Measurements from ENCODE around the gene NTSR1. TPM values are rescaled to one million over a fixed set of nuclear protein-coding genes. Genes with fewer than 3 reads are reported as not detected.

Gene NTSR1
- total RNA-seq, 1 experiment from 2014 or later = 0.40 TPM

GRCh38 chr20:62784497-62784896, 75.9 kb downstream of the NTSR1 start:
- Histone ChIP-seq H3K9me3 (no peaks in the 10 kb centered on the region), H3K27me3 (no peaks in the 10 kb centered on the region), H3K4me3 (no peak overlapping the region), H3K36me3 (no peaks in the 10 kb centered on the region)
- no peak for DNase-seq

- Histone ChIP-seq H3K36me3 (no peaks in the 10 kb centered on the region), H3K27me3 (no peaks in the 10 kb centered on the region), H3K9me3 (no peaks in the 10 kb centered on the region), H3K4me3 (no peak overlapping the region)
- DNase-seq = no peak
These were observed 76.8 kb downstream of the NTSR1 start for GRCh38 chr20:62785393-62785792.

- Histone ChIP-seq H3K9me3 (no peaks in the 10 kb centered on the region), H3K4me3 (no peak overlapping the region), H3K36me3 (no peaks in the 10 kb centered on the region), H3K27me3 (no peaks in the 10 kb centered on the region)
- no peak for DNase-seq
These were observed 77.5 kb downstream of the NTSR1 start for GRCh38 chr20:62786157-62786556.

GRCh38 chr20:62787321-62787720, 78.7 kb downstream of the NTSR1 start:
- DNase-seq = no peak
- Histone ChIP-seq H3K27me3 (no peaks in the 10 kb centered on the region), H3K36me3 (no peaks in the 10 kb centered on the region), H3K4me3 (no peak overlapping the region), H3K9me3 (no peaks in the 10 kb centered on the region)

- DNase-seq = no peak
- H3K36me3 ChIP-seq = no peaks in the 10 kb centered on the region
- H3K4me3 ChIP-seq = no peak overlapping the region
- H3K9me3 ChIP-seq = no peaks in the 10 kb centered on the region
- no peaks in the 10 kb centered on the region for H3K27me3 ChIP-seq
These were observed 79.2 kb downstream of the NTSR1 start for GRCh38 chr20:62787866-62788265.

- H3K27me3 ChIP-seq = no peaks in the 10 kb centered on the region
- H3K9me3 ChIP-seq = no peaks in the 10 kb centered on the region
- H3K4me3 ChIP-seq = no peak overlapping the region
- DNase-seq = no peak
- no peaks in the 10 kb centered on the region for H3K36me3 ChIP-seq
These were observed 80.0 kb downstream of the NTSR1 start for GRCh38 chr20:62788607-62789006.

- no peaks in the 10 kb centered on the region for H3K27me3 ChIP-seq
- no peak for DNase-seq
- no peak overlapping the region for H3K4me3 ChIP-seq
- H3K9me3 ChIP-seq = no peaks in the 10 kb centered on the region
- H3K36me3 ChIP-seq = no peaks in the 10 kb centered on the region
These were observed 81.4 kb downstream of the NTSR1 start for GRCh38 chr20:62790075-62790474.

GRCh38 chr20:62791301-62792181, 82.9 kb downstream of the NTSR1 start:
- no peaks in the 10 kb centered on the region for H3K27me3 ChIP-seq
- DNase-seq = peak; percentile 90
- no peaks in the 10 kb centered on the region for H3K36me3 ChIP-seq
- H3K9me3 ChIP-seq = no peaks in the 10 kb centered on the region
- no peak overlapping the region for H3K4me3 ChIP-seq

GRCh38 chr20:62792182-62792939, 83.7 kb downstream of the NTSR1 start:
- peaks cover 3% of the 10 kb centered on the region for H3K36me3 ChIP-seq
- no peaks in the 10 kb centered on the region for H3K27me3 ChIP-seq
- DNase-seq = no peak
- H3K9me3 ChIP-seq = no peaks in the 10 kb centered on the region
- no peak overlapping the region for H3K4me3 ChIP-seq

- Histone ChIP-seq H3K27me3 (no peaks in the 10 kb centered on the region), H3K36me3 (peaks cover 11% of the 10 kb centered on the region), H3K9me3 (no peaks in the 10 kb centered on the region), H3K4me3 (no peak overlapping the region)
- DNase-seq = no peak
These were observed 84.5 kb downstream of the NTSR1 start for GRCh38 chr20:62792940-62793756.

- Histone ChIP-seq H3K27me3 (no peaks in the 10 kb centered on the region), H3K36me3 (peaks cover 17% of the 10 kb centered on the region), H3K9me3 (no peaks in the 10 kb centered on the region), H3K4me3 (peak overlapping the region; percentile 18; the same call in 1 of the 2 replicates)
- no peak for DNase-seq
These were observed 85.0 kb downstream of the NTSR1 start for GRCh38 chr20:62793757-62794006.

- Histone ChIP-seq H3K4me3 (peak overlapping the region; percentile 59), H3K27me3 (no peaks in the 10 kb centered on the region), H3K9me3 (no peaks in the 10 kb centered on the region), H3K36me3 (peaks cover 22% of the 10 kb centered on the region)
- DNase-seq = peak; percentile 95
These were observed 85.5 kb downstream of the NTSR1 start for GRCh38 chr20:62794007-62794724.

- DNase-seq = peak; percentile 65
These were observed 86.6 kb downstream of the NTSR1 start for GRCh38 chr20:62795023-62795761.

GRCh38 chr20:62796699-62797491, 88.3 kb downstream of the NTSR1 start:
- DNase-seq = no peak
- peak overlapping the region; percentile 59 for H3K4me3 ChIP-seq
- H3K36me3 ChIP-seq = peaks cover 43% of the 10 kb centered on the region
- no peaks in the 10 kb centered on the region for H3K9me3 ChIP-seq
- H3K27me3 ChIP-seq = no peaks in the 10 kb centered on the region

More at GRCh38 chr20:62795023-62795761, 86.6 kb downstream of the NTSR1 start:
- no peaks in the 10 kb centered on the region for H3K9me3 ChIP-seq
- no peaks in the 10 kb centered on the region for H3K27me3 ChIP-seq
- peak overlapping the region; percentile 59 for H3K4me3 ChIP-seq
- peaks cover 32% of the 10 kb centered on the region for H3K36me3 ChIP-seq
